OCI-LY3 (cell line): Measurements from ENCODE around the gene CA12.
A peak's percentile ranks its signal among the peaks of the same experiment; 100 is the strongest.

Experiments used
- H2AFZ ChIP-seq: fragments of 200-600, 300-600 bp; shearing (Covaris generic); 2 replicates; pipeline ENCODE4 v1.6.0; 2014; ENCODE audit warnings: antibody characterized with exemption, low read depth, low read length
- H3K27ac ChIP-seq: fragments of 200-600, 300-600 bp; sonication (generic); 2 replicates; pipeline ENCODE4 v1.5.1; 2014; ENCODE audit warnings: mild to moderate bottlenecking, low read length, moderate library complexity, mixed read lengths
- H3K27me3 ChIP-seq: fragments of 200-600, 300-600 bp; sonication (generic); 2 replicates; pipeline ENCODE4 v1.6.1; 2014; ENCODE audit warnings: low read depth, low read length, mixed read lengths
- H3K36me3 ChIP-seq: fragments of 200-600, 300-600 bp; sonication (generic); replicated peaks from 2 replicates; pipeline ENCODE3; 2014; ENCODE audit warnings: low read depth, low read length, mixed read lengths
- H3K4me1 ChIP-seq: fragments of 300-600, 200-600 bp; sonication (generic); 2 replicates; pipeline ENCODE4 v1.6.1; 2014; ENCODE audit warnings: low read length, mixed read lengths
- H3K4me2 ChIP-seq: fragments of 200-600, 300-600 bp; sonication (generic); 2 replicates; pipeline ENCODE4 v1.6.1; 2014; ENCODE audit warnings: low read length, mixed read lengths
- H3K4me3 ChIP-seq: fragments of 300-600, 200-600 bp; sonication (generic); 2 replicates; pipeline ENCODE4 v1.5.1; 2014; ENCODE audit warnings: antibody characterized with exemption, mild to moderate bottlenecking, low read length, moderate library complexity
- H3K79me2 ChIP-seq: fragments of 300-600, 200-600 bp; shearing (Covaris generic); 2 replicates; pipeline ENCODE4 v1.6.1; 2014; ENCODE audit warnings: mild to moderate bottlenecking, low read length, mixed read lengths
- H3K9ac ChIP-seq: fragments of 300-600, 200-600 bp; shearing (Covaris generic); 2 replicates; pipeline ENCODE4 v1.6.0; 2014; ENCODE audit warnings: mild to moderate bottlenecking, low read length, moderate library complexity
- H3K9me3 ChIP-seq: fragments of 200-600, 300-600 bp; shearing (Covaris generic); 2 replicates; pipeline ENCODE4 v1.6.1; 2014; ENCODE audit warnings: low read length, mixed read lengths; ENCODE audit not compliant: insufficient read depth
- H4K20me1 ChIP-seq: fragments of 200-600, 300-600 bp; sonication (generic); 2 replicates; pipeline ENCODE4 v1.6.1; 2016; ENCODE audit warnings: low read length, mixed read lengths; ENCODE audit not compliant: insufficient read depth
- CTCF ChIP-seq: fragments of 200-600, 300-600 bp; sonication (generic); IDR thresholded peaks from 2 replicates; pipeline ENCODE4 v1.5.1; 2014; ENCODE audit warnings: antibody characterized with exemption, low read length, low read depth
- EZH2phosphoT487 ChIP-seq: fragments of 200-600 bp; shearing (Covaris generic); IDR thresholded peaks from 2 replicates; pipeline ENCODE4 v1.6.1; 2018; ENCODE audit warnings: antibody characterized with exemption, mixed run types, low read depth

The CA12 gene

GRCh38 chr15:63354821-63355650, 26.6 kb downstream of the CA12 start:
- Histone ChIP-seq H3K27ac (no peak overlapping the region), H3K79me2 (no peaks in the 10 kb centered on the region), H4K20me1 (no peaks in the 10 kb centered on the region), H3K36me3 (no peaks in the 10 kb centered on the region), H3K4me1 (peaks cover 11% of the 10 kb centered on the region), H2AFZ (no peak overlapping the region), H3K9ac (no peak overlapping the region), H3K27me3 (peaks cover 14% of the 10 kb centered on the region), H3K4me2 (peak overlapping the region; percentile 67), H3K9me3 (no peaks in the 10 kb centered on the region), H3K4me3 (peak overlapping the region; percentile 56)
- TF ChIP-seq EZH2phosphoT487: no peak
- TF ChIP-seq CTCF: no peak

GRCh38 chr15:63353887-63354286, 27.8 kb downstream of the CA12 start:
- Histone ChIP-seq H3K4me3 (no peak overlapping the region), H3K9me3 (no peaks in the 10 kb centered on the region), H2AFZ (no peak overlapping the region), H3K4me1 (peaks cover 11% of the 10 kb centered on the region), H3K27me3 (peaks cover 2% of the 10 kb centered on the region; the same call in 1 of the 2 replicates), H3K36me3 (no peaks in the 10 kb centered on the region), H3K27ac (no peak overlapping the region), H3K4me2 (no peak overlapping the region), H3K9ac (no peak overlapping the region), H4K20me1 (no peaks in the 10 kb centered on the region), H3K79me2 (no peaks in the 10 kb centered on the region)
- TF ChIP-seq CTCF (no peak), EZH2phosphoT487 (no peak)

GRCh38 chr15:63353261-63353660, 28.4 kb downstream of the CA12 start:
- TF ChIP-seq CTCF (no peak), EZH2phosphoT487 (no peak)
- Histone ChIP-seq H3K4me3 (no peak overlapping the region), H4K20me1 (no peaks in the 10 kb centered on the region), H3K79me2 (no peaks in the 10 kb centered on the region), H3K36me3 (no peaks in the 10 kb centered on the region), H3K4me1 (peaks cover 11% of the 10 kb centered on the region), H3K27me3 (no peaks in the 10 kb centered on the region), H3K9me3 (no peaks in the 10 kb centered on the region), H3K9ac (no peak overlapping the region), H2AFZ (no peak overlapping the region), H3K4me2 (no peak overlapping the region), H3K27ac (no peak overlapping the region)

GRCh38 chr15:63352808-63353207, 28.8 kb downstream of the CA12 start:
- Histone ChIP-seq H3K9ac (no peak overlapping the region), H3K9me3 (no peaks in the 10 kb centered on the region), H3K4me3 (no peak overlapping the region), H3K4me1 (peaks cover 11% of the 10 kb centered on the region), H3K27me3 (no peaks in the 10 kb centered on the region), H2AFZ (no peak overlapping the region), H3K36me3 (no peaks in the 10 kb centered on the region), H3K27ac (no peak overlapping the region), H4K20me1 (no peaks in the 10 kb centered on the region), H3K79me2 (no peaks in the 10 kb centered on the region), H3K4me2 (no peak overlapping the region)
- TF ChIP-seq EZH2phosphoT487: no peak
- no peak for TF ChIP-seq CTCF
